ENCODE results near the gene HPSE2.

HPSE2 gene

GRCh38 chr10:98456043-98456570 lies 779.5 kb downstream of the HPSE2 start:
- no peak for DNase-seq

GRCh38 chr10:98453729-98454128 lies 781.9 kb downstream of the HPSE2 start:
- no peak for DNase-seq

GRCh38 chr10:98450618-98451017 lies 785.0 kb downstream of the HPSE2 start:
- no peak for DNase-seq

GRCh38 chr10:98449287-98449686 lies 786.4 kb downstream of the HPSE2 start:
- no peak for DNase-seq

- peak; percentile 12 for DNase-seq
Observed at GRCh38 chr10:98446661-98447221, 788.9 kb downstream of the HPSE2 start, which contains the start of gene HPS1. Gene HPS1, minus strand, starts transcription at chr10:98446935. Its CDS starts 3,695 bp downstream, at chr10:98443240.

- DNase-seq = no peak
Observed at GRCh38 chr10:98446151-98446660, 789.4 kb downstream of the HPSE2 start.

- DNase-seq = no peak
Observed at GRCh38 chr10:98445200-98445812, 790.3 kb downstream of the HPSE2 start.

- DNase-seq = no peak
Observed at GRCh38 chr10:98444314-98445006, 791.2 kb downstream of the HPSE2 start.

GRCh38 chr10:98438715-98439114 lies 796.9 kb downstream of the HPSE2 start:
- DNase-seq = no peak

GRCh38 chr10:98436704-98437103 lies 798.9 kb downstream of the HPSE2 start:
- DNase-seq = no peak

- DNase-seq = no peak
Observed at GRCh38 chr10:98435178-98435577, 800.5 kb downstream of the HPSE2 start.

GRCh38 chr10:98433881-98434732 lies 801.5 kb downstream of the HPSE2 start:
- no peak for DNase-seq

GRCh38 chr10:98433371-98433770 lies 802.3 kb downstream of the HPSE2 start:
- DNase-seq = no peak

GRCh38 chr10:98432330-98432729 lies 803.3 kb downstream of the HPSE2 start:
- DNase-seq = no peak

GRCh38 chr10:98431016-98431415 lies 804.6 kb downstream of the HPSE2 start:
- no peak for DNase-seq

- no peak for DNase-seq
Observed at GRCh38 chr10:98430427-98430826, 805.2 kb downstream of the HPSE2 start.

GRCh38 chr10:98429320-98430072 lies 806.2 kb downstream of the HPSE2 start:
- no peak for DNase-seq

GRCh38 chr10:98427011-98427515 lies 808.6 kb downstream of the HPSE2 start:
- no peak for DNase-seq

GRCh38 chr10:98425511-98426352 lies 809.9 kb downstream of the HPSE2 start:
- no peak for DNase-seq

GRCh38 chr10:98424295-98425254 lies 811.1 kb downstream of the HPSE2 start:
- no peak for DNase-seq
